Suppressor macrophage treated with lipopolysaccharide for 4 hours (primary cell): ENCODE data around the gene LRRC63.
"Not testable (repeated sequence)": the region's sequence is repeated elsewhere in the genome, so short reads cannot be mapped to it uniquely, and the experiment has no call there.

Source experiments
- DNase-seq: peaks from one replicate; pipeline ENCODE4 v3.0.0-alpha.2; 2020

The LRRC63 gene

DNA sequence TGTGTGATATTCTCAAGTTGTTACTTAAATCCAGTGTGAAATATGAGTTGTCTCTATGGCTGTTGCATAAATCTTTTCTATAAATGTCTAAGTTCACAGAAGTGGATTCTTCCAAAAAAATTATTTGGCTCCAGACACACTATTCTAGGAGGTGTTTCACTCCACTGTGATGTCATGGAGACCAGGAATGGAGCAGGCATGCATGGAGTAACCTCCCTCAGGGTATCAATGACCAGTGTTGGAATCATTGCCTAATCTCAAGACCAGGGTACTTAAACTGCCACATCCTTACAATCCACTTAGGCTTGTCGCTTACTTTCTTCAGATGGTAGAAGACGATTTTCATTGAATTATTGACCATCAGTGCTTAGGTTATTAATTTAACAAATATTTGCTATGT is 55.4 kb downstream of the LRRC63 start:
- DNase-seq: no peak

DNA sequence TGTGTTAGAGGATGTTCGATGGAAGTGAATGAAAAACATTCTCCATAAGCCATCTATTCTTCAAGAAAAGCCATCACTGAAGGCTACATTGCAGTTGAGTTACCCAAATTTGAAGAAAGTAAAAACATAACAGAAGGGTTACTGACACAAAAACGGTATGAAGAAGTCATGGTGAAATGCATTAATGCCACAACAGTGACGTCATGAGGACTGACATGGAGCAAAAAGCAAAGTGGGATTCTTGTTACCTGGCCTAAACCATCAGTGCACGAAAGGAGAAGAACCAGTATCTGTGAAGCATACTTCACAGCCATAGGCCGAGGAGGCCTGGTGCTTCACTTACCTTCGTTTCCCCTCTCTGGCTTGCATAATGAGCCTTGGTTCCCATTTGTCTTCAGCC is 58.7 kb downstream of the LRRC63 start:
- DNase-seq: no peak

DNA sequence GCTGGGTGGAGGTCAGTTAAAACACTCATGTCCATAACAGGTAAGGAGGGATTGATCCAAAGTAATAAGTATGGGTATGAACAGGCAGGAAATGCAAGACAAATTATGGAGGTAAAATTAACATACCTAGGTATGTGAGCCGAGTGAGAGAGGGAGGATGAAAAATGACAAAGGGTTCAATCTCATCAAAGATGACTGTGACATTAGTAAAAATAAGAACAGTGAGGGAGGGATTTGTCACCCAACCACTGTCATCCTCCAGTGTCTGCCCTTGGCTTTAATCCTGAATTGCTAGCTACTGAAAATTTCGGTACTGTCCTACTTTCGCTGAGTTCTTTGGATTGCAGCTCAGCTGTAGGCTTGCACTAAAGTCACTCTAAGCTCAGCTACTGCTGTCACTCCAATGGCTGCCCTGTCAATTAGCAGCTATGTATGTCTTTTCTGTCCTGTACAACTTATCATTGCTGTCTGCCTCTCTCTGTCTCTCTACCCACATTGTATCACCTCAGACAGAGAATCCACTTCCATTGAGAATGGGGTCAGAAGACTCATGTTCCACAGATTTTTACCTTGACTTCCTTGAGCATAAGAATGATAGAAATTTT is 62.5 kb downstream of the LRRC63 start:
- DNase-seq: no peak

DNA sequence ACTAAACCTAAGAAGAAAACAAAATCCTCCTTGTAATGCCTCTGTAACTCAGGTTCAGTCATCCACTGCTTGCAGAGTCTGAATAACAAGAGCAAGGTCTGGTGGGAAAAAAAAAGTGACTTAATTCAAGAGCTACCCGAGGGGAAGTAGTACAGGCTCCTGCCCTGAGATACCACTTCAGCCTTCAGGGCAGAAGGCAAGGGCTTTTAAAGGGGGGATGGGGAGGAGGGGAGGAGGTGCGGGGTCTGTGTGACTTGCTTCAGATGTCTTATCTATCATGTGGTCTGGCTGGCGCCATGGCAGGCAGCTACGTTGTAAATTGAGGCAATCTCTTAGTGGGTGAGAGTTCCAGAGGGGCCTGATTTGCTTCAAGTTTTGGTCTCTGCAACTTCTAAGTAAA is 66.7 kb downstream of the LRRC63 start:
- DNase-seq: peak; percentile 33

DNA sequence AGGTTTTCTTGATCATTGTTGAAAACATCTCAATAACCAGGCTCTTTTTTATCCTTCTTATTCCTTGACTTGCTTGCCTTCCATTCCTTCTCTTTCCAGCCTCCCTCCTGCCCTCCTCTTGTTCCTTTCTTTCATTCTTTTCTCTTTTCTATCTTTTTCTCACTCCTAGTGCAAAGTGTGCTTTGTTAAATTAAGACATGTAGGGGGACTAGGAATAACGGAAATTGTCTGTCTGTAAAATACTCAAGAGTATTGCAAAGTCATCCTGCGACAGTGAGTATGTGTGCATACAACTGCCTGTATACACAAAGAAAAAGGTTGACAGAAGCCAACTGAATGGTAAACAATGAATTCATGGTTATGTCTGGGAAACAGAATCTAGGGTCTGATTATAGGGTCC is 70.1 kb downstream of the LRRC63 start:
- no peak for DNase-seq

DNA sequence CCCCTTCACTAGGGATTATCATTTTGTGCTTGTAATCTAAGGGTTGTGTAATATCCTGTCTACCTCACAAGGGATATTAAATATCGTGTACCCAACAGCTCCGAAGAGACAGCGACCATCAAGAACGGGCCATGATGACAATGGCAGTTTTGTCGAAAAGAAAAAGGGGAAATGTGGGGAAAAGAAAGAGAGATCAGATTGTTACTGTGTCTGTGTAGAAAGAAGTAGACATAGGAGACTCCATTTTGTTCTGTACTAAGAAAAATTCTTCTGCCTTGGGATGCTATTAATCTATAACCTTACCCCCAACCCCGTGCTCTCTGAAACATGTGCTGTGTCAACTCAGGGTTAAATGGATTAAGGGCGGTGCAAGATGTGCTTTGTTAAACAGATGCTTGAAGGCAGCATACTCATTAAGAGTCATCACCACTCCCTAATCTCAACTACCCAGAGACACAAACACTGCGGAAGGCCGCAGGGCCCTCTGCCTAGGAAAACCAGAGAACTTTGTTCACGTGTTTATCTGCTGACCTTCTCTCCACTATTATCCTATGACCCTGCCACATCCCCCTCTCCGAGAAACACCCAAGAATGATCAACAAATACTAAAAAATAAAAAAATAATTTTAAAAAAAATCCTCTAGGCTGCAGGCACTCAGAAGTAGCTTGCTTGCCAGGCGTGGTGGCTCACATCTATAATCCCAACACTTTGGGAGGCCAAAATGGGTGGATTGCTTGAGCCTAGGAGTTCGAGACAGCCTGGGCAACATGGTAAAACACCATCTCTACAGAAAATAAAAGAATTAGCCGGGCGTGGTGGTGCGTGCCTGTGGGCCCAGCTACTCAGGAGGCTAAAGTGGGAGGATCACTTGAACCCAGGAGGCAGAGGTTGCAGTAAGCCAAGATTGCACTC is 72.4 kb downstream of the LRRC63 start:
- not testable (repeated sequence) for DNase-seq

DNA sequence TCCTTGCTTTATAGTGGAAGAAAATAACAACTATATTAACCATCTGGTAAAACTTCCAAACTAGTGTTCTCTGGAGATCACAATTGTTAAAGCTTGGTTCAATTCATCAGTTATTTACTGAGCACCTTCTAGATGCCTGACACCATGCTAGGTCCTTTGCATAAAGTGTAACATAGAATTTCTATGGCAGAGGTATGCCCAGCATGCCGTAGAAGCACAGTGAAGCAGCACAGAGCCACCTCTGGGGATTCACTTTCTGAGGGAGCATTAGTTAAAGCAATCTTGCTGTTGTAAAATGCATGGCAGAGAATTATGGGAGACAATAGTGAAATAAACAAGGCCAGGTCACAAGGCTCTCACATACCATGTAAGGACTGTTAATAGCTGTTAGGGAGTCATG is 75.2 kb downstream of the LRRC63 start:
- DNase-seq: no peak

DNA sequence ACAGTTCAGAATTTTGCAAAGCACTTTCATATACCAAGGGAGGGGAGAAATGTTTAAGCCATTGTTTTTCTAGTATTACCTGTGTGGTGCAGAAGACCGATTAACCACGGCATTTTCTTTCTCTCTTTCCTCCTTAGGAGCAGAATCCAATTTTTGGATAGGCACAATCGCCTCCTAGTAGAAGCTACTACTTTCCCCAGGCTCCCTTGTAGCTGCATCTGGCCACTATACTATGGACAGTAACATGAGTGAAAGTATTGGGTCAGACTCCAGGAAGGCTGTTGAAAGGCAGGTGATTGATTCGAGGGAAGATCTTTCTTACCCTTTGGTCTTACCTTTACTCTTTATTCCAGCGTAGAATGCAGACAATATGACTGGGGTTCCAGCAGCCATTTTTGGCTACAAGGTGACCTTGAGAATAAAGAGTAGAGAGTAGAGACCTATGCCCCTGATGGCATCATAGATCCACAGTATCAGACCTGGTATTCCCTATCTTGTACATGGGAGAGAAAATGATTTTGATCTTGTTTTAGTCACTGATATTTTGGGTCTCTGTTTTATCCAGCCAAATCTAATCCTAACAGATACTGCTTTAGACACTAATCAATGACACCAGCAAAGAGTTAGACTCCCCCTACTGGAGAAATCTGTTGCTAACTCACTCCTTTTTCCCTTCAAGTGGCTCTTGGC is 77.0 kb downstream of the LRRC63 start:
- DNase-seq: peak; percentile 77

DNA sequence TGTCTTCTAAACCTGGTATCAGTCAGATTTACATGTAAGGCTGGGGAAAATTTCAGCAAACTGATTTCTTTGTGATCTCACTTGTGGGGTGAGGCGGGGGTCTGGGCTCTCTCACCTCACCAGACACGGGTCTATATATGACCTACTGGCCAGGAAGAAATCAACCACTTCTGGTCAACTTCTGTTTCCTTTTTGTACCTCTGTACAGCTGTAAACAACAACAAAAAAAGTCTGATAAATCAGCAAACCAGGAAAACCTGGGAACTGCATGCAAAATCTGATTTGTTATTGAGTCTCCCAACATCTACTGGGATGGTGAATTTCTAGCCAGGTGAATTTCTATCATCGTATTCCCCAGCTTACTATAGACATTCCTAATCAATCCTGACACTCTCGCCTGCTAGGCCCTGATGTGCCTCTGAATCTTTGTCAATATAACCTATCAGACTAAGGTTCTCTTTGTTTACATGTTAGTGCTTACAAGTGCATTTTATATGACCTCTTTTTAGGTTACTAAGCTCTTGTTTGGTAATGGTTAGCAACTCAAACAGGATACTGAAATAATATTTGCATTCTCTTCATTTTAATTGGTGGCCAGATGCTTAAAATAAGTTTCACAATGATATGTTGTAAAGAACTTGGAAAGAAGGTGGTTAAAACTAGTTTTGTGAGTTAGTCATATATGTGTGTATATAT is 77.7 kb downstream of the LRRC63 start:
- DNase-seq: no peak

DNA sequence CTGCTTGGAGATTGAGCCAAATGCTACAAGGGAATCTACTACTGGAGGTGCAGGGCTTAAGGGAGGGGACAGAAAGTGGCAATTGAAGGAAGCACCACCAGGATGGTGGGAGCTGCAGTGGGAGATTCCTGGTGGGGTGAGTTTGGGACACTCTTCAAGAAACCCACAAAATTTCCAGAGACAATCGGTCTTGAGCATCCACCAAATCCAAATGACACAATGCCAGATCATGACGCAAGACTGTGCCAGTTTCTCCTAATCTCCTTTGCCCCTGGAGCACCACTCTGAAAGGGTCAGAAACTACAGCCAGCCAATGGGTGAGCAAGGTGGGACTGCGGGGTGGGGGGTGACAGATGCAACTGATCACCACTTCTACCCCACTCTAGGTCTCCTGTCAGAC is 78.7 kb downstream of the LRRC63 start:
- DNase-seq: no peak

DNA sequence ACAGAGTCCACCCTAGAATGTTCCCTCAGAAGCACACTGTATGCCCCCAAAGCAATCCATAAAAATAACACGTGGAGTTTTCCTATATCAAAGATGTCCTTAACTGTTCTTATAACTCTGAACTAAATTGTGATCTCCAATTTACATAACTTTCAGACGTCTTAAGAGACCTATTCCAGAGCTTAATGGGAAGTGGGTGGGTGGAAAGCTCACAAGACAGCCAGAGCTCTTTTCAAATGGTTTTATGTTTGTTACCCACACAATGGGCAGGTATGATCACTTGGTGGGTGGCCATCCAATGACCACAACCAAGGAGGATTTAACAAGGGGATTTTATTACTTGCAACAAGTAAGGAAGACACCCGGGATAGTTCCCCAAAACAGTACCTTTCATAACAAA is 81.7 kb downstream of the LRRC63 start:
- no peak for DNase-seq

DNA sequence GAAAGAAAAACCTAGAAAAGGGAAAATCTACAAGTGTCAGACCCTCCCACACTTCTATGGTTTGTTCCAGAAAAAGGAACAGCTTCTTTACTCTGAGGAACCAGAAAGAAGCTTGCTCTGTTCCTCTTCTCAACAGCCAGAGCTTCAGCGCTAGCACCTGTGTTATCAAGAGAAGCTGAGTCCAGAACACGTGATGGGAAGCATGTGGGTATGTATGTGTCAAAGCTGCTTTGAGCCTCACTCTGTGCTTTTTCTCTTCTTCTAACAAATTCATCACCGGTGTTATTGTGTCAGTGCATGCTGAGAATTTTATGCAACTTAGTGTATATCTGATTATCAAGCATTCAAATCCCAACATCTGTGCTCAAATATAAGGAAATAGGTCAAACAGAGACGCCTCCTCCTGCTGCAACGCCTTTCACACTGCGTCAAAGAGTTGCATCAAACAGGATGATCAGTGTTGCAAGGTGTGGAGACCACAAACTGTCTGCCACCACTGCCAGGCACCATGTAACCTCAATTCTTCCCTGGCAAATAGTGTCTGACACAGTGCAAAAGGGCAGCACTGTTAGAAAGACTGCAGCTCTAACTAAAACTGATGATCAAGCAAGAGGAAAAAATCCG is 83.9 kb downstream of the LRRC63 start:
- DNase-seq: peak; percentile 82

DNA sequence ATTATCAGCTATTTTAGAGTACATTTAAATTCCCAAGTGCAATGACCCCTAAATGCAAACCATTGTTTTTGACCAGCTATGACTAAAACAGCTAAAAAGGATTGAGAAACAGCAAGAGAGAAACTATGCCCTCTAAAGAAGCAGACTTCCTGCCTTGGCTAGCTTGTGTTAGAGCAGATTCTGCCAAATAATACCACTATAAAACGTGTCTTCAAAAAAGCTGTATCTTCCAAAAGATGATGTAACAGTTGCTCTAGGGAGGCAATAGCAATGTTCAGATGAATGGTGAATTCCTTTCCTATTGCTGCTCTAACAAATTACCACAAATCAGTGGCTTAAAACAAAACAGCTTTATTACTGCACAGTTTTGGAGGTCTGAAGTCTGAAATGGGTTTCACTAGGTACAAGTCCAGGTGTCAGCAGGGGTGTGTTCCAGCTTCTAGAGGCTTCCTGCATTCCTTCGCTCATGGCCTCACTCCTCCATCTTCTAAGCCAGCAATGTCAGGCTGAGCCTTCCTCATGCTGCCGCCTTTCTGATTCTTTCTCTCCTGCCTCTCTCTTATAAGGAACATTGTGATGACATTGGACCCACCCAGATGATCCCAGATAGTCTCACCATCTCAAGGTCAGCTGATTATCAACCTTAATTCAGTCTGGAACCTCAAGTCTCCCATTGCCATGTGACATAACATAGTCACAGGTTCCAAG is 84.5 kb downstream of the LRRC63 start:
- DNase-seq: peak; percentile 74

DNA sequence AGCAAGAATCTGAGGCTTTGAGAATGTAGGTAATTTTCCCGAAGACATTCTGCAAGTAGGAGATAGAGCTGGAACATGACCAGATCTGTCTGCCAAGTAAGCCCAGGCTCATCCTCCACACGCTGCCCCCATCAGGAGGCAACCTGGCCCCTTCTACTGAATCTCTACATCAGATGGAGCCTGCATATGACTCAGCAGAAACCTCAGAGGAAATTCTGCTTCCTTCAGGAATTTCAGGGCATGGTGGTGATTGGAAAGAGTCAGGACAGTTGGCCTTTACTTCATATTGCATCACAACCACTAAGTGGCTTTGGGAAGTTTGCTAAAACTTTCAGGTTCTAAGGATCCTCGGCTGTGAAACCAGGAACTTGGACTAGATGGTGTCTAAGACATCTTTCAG is 85.2 kb downstream of the LRRC63 start:
- peak; percentile 71 for DNase-seq

DNA sequence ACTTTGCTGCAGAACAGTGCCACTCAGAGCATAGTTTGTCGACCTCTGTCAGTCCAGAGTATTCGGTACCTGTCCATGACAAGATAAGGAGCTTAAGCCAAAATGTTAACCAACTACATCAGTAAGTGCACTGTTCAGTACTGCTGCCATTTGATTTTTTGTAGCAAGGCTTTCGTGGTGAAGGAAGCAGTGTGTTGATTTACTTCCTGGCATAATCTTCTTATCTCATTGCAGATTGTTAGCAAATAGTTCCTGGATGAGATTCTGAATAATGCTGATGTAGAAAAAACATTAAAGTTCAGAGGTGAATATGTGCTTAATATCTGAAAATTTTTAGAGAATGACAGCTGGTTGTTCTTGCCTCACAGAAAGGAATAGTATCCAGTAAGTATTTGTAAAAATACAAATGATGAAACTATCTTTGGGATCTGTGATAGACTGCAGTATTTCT is 85.7 kb downstream of the LRRC63 start:
- DNase-seq: no peak

DNA sequence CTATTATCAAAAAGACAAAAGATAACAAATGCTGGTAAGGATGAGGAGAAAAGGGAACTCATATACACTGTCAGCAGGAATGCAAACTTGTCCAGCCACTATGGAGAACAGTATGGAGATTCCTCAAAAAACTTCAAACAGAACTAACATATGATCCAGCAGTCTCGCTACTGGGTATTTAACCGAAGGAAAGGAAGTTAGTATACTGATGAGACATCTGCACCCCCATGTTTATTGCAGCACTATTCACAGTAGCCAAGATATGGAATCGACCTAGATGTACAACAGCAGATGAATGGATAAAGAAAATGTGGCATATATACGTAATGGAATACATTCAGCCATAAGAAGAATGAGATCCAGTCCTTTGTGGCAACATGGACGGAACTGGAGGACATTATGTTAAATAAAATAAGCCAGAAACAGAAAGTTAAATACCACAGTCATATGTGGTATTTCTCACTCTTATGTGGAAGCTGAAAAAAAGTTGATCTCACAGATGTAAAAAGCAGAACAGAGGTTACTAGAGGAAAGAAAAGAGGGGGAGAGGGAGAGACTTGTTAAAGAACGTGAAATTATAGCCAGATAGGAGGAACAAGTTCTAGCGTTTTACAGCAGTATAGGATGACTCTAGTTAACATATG is 92.1 kb downstream of the LRRC63 start:
- peak; percentile 77 for DNase-seq

DNA sequence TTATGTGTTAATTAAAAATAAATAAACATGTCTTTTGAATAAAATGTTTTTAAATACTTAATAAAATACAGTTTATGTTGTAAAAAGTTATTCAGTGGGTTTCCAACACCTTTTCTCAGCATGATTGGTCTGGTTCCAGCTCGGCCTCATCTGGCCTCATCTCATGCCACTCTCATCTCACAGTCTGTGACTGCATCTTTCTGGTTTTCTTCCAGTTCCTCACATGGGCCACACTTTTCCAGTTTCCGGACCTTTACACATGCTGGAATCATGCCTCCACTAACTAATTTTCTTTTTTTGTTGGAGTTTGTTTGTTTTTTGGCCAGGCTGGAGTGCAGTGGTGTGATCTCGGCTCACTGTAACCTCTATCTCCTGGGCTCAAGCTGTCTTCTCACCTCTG is 92.8 kb downstream of the LRRC63 start:
- DNase-seq: no peak

DNA sequence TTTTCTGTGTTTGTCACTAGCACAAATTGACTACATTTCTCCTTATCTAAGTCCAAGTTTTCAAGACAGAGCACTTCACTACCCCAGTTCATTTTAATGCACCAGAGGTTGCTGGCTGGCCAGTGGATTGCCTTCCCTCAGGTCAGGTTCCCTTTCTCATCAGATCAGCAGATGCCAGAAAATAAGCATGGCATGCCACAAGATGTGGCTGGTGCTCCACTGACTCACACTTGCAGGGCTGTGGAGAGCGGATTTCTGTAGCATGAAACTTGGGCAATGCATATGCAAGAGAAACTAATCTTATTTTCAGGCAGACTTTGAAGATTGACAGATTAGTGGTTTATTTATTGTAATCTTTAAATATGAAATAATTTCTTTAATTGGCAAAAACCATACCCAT is 95.8 kb downstream of the LRRC63 start:
- peak; percentile 73 for DNase-seq

DNA sequence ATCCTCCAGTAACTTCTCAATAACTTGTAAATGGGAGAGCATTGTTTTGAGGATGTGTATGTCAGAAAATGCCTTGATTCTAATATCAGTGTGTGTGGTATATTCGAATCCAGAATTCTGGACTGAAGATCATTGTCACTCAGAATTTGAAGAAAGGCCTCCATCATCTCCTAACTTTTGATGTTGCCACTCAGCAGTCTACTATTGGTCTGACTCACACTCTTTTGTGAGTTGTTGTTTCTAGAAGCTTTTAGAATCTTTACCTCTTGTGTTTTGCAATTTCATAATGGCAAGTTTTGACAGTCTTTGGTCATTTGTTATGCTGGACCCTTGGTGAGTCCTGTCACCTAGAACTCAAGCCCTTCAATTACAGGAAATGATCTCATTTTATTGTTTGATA is 98.3 kb downstream of the LRRC63 start:
- no peak for DNase-seq

DNA sequence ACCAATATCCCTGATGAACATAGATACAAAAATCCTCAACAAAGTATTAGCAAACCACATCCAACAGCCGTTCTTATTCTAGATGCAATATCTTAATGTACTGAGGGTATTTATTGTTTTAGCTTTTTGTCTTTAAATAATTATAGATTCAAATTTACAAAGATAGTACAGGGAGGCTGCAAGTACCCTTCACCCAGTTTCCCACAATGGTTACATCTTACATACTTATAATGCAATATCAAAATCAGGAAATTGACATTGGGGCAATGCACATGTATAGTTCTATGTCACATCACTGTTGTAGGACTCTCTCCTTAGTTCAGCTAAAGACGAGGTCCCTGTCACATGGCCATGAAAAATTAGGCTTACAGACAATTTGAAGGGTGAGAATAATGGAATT is 99.5 kb downstream of the LRRC63 start:
- no peak for DNase-seq

DNA sequence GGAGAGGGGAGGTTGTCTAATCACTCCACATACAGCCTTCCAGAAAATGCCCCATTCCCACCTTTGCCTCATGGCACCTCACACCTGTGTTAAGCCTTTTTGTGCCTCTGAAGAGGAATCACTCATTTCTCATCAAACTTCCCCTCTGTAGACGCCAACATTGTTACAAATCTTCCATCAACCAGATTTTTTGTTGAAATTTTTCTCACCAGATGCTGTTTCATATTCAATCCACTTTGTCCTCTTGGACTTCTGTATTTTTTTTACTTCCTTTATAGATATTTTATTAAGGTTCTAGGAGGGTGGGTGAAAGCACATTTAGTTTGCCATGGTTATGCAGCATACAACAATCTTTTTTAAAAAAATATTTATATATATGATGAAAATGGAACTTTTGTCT is 101.3 kb downstream of the LRRC63 start:
- DNase-seq: peak; percentile 28
